Neuronal stem cell (in vitro differentiated cells): ENCODE data around the gene FOLR2.

Experiments used
- DNase-seq: peaks from one replicate; pipeline ENCODE4 v3.0.0-alpha.2; 2013; ENCODE audit warnings: low spot score
- H2AFZ ChIP-seq: one replicate; pipeline ENCODE4 v1.6.1; 2013; ENCODE audit warnings: mild to moderate bottlenecking, low read length, inconsistent platforms
- H2AK5ac ChIP-seq: 2 replicates; pipeline ENCODE4 v1.6.1; 2013; ENCODE audit warnings: low read depth, mild to moderate bottlenecking, inconsistent platforms, low read length, moderate library complexity, mixed read lengths
- H2BK120ac ChIP-seq: 2 replicates; pipeline ENCODE4 v1.6.1; 2013; ENCODE audit warnings: low read depth, mild to moderate bottlenecking, inconsistent platforms, low read length, moderate library complexity, mixed read lengths
- H2BK12ac ChIP-seq: one replicate; pipeline ENCODE4 v1.6.1; 2013; ENCODE audit warnings: low read length, inconsistent platforms
- H2BK15ac ChIP-seq: 2 replicates; pipeline ENCODE4 v1.6.1; 2013; ENCODE audit warnings: mild to moderate bottlenecking, low read length, inconsistent platforms, mixed read lengths
- H2BK5ac ChIP-seq: one replicate; pipeline ENCODE4 v1.6.1; 2013; ENCODE audit warnings: inconsistent platforms, mild to moderate bottlenecking, low read length, moderate library complexity
- H3K14ac ChIP-seq: one replicate; pipeline ENCODE4 v1.6.1; 2013; ENCODE audit warnings: low read length, inconsistent platforms
- H3K18ac ChIP-seq: 2 replicates; pipeline ENCODE4 v1.6.1; 2013; ENCODE audit warnings: low read length, inconsistent platforms
- H3K23ac ChIP-seq: 2 replicates; pipeline ENCODE4 v1.6.1; 2013; ENCODE audit warnings: low read depth, mild to moderate bottlenecking, mixed read lengths, low read length, inconsistent platforms; ENCODE audit not compliant: poor library complexity
- H3K27ac ChIP-seq: replicated peaks from 3 replicates; pipeline ENCODE4 v1.5.1; 2013; ENCODE audit warnings: low read length, inconsistent platforms
- H3K27me3 ChIP-seq, 3 experiments: 2 replicates each; pipeline ENCODE4 v1.6.1; 2013; ENCODE audit warnings: low read length in 3 of 3, mild to moderate bottlenecking in 2 of 3, inconsistent platforms in 1 of 3, low read depth in 1 of 3, mixed read lengths in 1 of 3, moderate library complexity in 1 of 3; ENCODE audit not compliant: control insufficient read depth in 3 of 3, insufficient read depth in 3 of 3
- H3K36me3 ChIP-seq, 2 donors: replicated peaks in 1 of 2; 2 replicates each; pipeline ENCODE4 v1.6.1; 2013; ENCODE audit warnings: low read length in 2 of 2; ENCODE audit not compliant: control insufficient read depth in 2 of 2, insufficient read depth in 2 of 2
- H3K4ac ChIP-seq: 2 replicates; pipeline ENCODE4 v1.6.1; 2013; ENCODE audit warnings: inconsistent platforms, mild to moderate bottlenecking, low read length, moderate library complexity
- H3K4me1 ChIP-seq, 2 donors: 1 replicate in 1 of 2; 2 replicates in 1 of 2; pipeline ENCODE4 v1.6.1; 2013; ENCODE audit warnings: low read length in 2 of 2, low read depth in 1 of 2; ENCODE audit not compliant: control insufficient read depth in 2 of 2, insufficient read depth in 1 of 2
- H3K4me2 ChIP-seq: one replicate; pipeline ENCODE4 v1.6.1; 2013; ENCODE audit warnings: mild to moderate bottlenecking, low read length, inconsistent platforms; ENCODE audit not compliant: insufficient read depth, poor library complexity, severe bottlenecking
- H3K4me3 ChIP-seq, 2 donors: 2 replicates each; pipeline ENCODE4 v1.5.1; 2013; ENCODE audit warnings: low read length in 2 of 2, mild to moderate bottlenecking in 2 of 2, inconsistent platforms in 1 of 2, moderate library complexity in 1 of 2
- H3K79me1 ChIP-seq: one replicate; pipeline ENCODE4 v1.6.1; 2013; ENCODE audit warnings: low read depth, mild to moderate bottlenecking, inconsistent platforms, low read length, moderate library complexity
- H3K9ac ChIP-seq: one replicate; pipeline ENCODE4 v1.6.1; 2013; ENCODE audit warnings: mild to moderate bottlenecking, low read depth, low read length, inconsistent platforms; ENCODE audit not compliant: poor library complexity
- H3K9me3 ChIP-seq, 2 donors: replicated peaks in 1 of 2; 2 replicates each; pipeline versions ENCODE3 to v1.6.1; 2013; ENCODE audit warnings: low read length in 2 of 2, mild to moderate bottlenecking in 2 of 2, inconsistent platforms in 1 of 2, low read depth in 1 of 2, mixed read lengths in 1 of 2, moderate library complexity in 1 of 2; ENCODE audit not compliant: control insufficient read depth in 2 of 2, insufficient read depth in 1 of 2
- H4K8ac ChIP-seq: one replicate; pipeline ENCODE4 v1.6.1; 2013; ENCODE audit warnings: low read depth, mild to moderate bottlenecking, inconsistent platforms, low read length, moderate library complexity
- H4K91ac ChIP-seq: one replicate; pipeline ENCODE4 v1.6.1; 2013; ENCODE audit warnings: low read length, low read depth, mild to moderate bottlenecking, inconsistent platforms; ENCODE audit not compliant: poor library complexity
- WGBS, 2 donors: extraction: QIAGEN DNeasy Blood & Tissue Kit; methylation state at CpG; one replicate each; pipeline ENCODE4 v1.1.7; 2013; ENCODE audit warnings: missing lambda C conversion rate in 2 of 2, mixed read lengths in 1 of 2; ENCODE audit not compliant: insufficient read length in 2 of 2, insufficient replicate concordance in 1 of 2; ENCODE audit errors: extremely low coverage in 2 of 2; 5-methylcytosine and 5-hydroxymethylcytosine counted together

FOLR2 gene

GRCh38 chr11:72232260-72233055 lies 15.9 kb downstream of the FOLR2 start:
- H3K4me1 ChIP-seq = no peaks in the 10 kb centered on the region
- no peak for DNase-seq
- H4K91ac ChIP-seq = no peak overlapping the region
- no peak overlapping the region for H3K9ac ChIP-seq
- no peaks in the 10 kb centered on the region for H3K27me3 ChIP-seq
- H3K27ac ChIP-seq = no peak overlapping the region
- peaks cover 7% of the 10 kb centered on the region for H3K79me1 ChIP-seq
- no peak overlapping the region for H2BK5ac ChIP-seq
- H2AFZ ChIP-seq = no peak overlapping the region
- H3K14ac ChIP-seq = no peak overlapping the region
- H3K36me3 ChIP-seq = peaks cover 74 to 100% of the 10 kb centered on the region in 2 donors
- no peak overlapping the region for H3K4ac ChIP-seq
- H3K4me3 ChIP-seq = no peak overlapping the region
- H2AK5ac ChIP-seq = no peak overlapping the region
- WGBS, 2 donors = no CpG with 5 or more reads among the region's 18 CpGs
- no peaks in the 10 kb centered on the region for H3K9me3 ChIP-seq
- H2BK120ac ChIP-seq = no peak overlapping the region
- H2BK15ac ChIP-seq = no peak overlapping the region
- H4K8ac ChIP-seq = no peak overlapping the region
- H3K4me2 ChIP-seq = no peak overlapping the region
- no peak overlapping the region for H3K18ac ChIP-seq
- no peak overlapping the region for H3K23ac ChIP-seq
- no peak overlapping the region for H2BK12ac ChIP-seq

GRCh38 chr11:72233056-72233772 lies 16.6 kb downstream of the FOLR2 start:
- Histone ChIP-seq H3K36me3 (peaks cover 76 to 100% of the 10 kb centered on the region in 2 donors), H2BK120ac (no peak overlapping the region), H2AK5ac (no peak overlapping the region), H2BK5ac (no peak overlapping the region), H4K91ac (no peak overlapping the region), H2BK15ac (no peak overlapping the region), H3K27ac (no peak overlapping the region), H3K18ac (no peak overlapping the region), H2BK12ac (no peak overlapping the region), H3K9ac (no peak overlapping the region), H4K8ac (no peak overlapping the region), H2AFZ (no peak overlapping the region), H3K14ac (no peak overlapping the region), H3K4me2 (no peak overlapping the region), H3K27me3 (peaks cover 0 to 2% (median 0%) of the 10 kb centered on the region in 3 experiments), H3K4me1 (peaks cover under 1 to 4% of the 10 kb centered on the region in 2 donors), H3K4ac (no peak overlapping the region), H3K23ac (no peak overlapping the region), H3K79me1 (peaks cover 4% of the 10 kb centered on the region), H3K4me3 (no peak overlapping the region), H3K9me3 (no peaks in the 10 kb centered on the region)
- WGBS, 2 donors = no CpG with 5 or more reads among the region's 13 CpGs
- no peak for DNase-seq

GRCh38 chr11:72233773-72234513 lies 17.3 kb downstream of the FOLR2 start:
- peaks cover 69 to 100% of the 10 kb centered on the region in 2 donors for H3K36me3 ChIP-seq

GRCh38 chr11:72234514-72234830 lies 17.9 kb downstream of the FOLR2 start:
- Histone ChIP-seq H3K79me1 (peaks cover 2% of the 10 kb centered on the region), H2BK12ac (no peak overlapping the region), H3K4ac (no peak overlapping the region), H2BK120ac (no peak overlapping the region), H4K8ac (no peak overlapping the region), H2BK15ac (no peak overlapping the region), H3K9me3 (no peaks in the 10 kb centered on the region), H3K18ac (no peak overlapping the region), H2AK5ac (no peak overlapping the region), H3K27me3 (peaks cover 3 to 11% (median 9%) of the 10 kb centered on the region in 3 experiments), H3K36me3 (peaks cover 64 to 95% of the 10 kb centered on the region in 2 donors), H2AFZ (no peak overlapping the region), H3K14ac (no peak overlapping the region), H3K9ac (no peak overlapping the region), H3K23ac (no peak overlapping the region), H3K27ac (no peak overlapping the region), H3K4me3 (no peak overlapping the region), H3K4me2 (no peak overlapping the region), H2BK5ac (no peak overlapping the region), H3K4me1 (peaks cover 3 to 15% of the 10 kb centered on the region in 2 donors), H4K91ac (no peak overlapping the region)
- WGBS, 2 donors = no CpG with 5 or more reads among the region's 3 CpGs
- no peak for DNase-seq

More at GRCh38 chr11:72233773-72234513, 17.3 kb downstream of the FOLR2 start:
- H3K4me2 ChIP-seq = no peak overlapping the region
- H3K4ac ChIP-seq = no peak overlapping the region
- H2BK12ac ChIP-seq = no peak overlapping the region
- H2BK5ac ChIP-seq = no peak overlapping the region
- H3K27ac ChIP-seq = no peak overlapping the region
- H2BK120ac ChIP-seq = no peak overlapping the region
- H3K23ac ChIP-seq = no peak overlapping the region
- H2AK5ac ChIP-seq = no peak overlapping the region
- no CpG with 5 or more reads among the region's 8 CpGs for WGBS, 2 donors
- peaks cover 2% of the 10 kb centered on the region for H3K79me1 ChIP-seq
- H3K18ac ChIP-seq = no peak overlapping the region
- H3K27me3 ChIP-seq = peaks cover 0 to 5% (median 3%) of the 10 kb centered on the region in 3 experiments
- peaks cover 3 to 11% of the 10 kb centered on the region in 2 donors for H3K4me1 ChIP-seq
- H2AFZ ChIP-seq = no peak overlapping the region
- H2BK15ac ChIP-seq = no peak overlapping the region
- no peak for DNase-seq
- H4K91ac ChIP-seq = no peak overlapping the region
- no peak overlapping the region for H4K8ac ChIP-seq
- no peak overlapping the region for H3K4me3 ChIP-seq
- no peak overlapping the region for H3K9ac ChIP-seq
- no peaks in the 10 kb centered on the region for H3K9me3 ChIP-seq
- no peak overlapping the region for H3K14ac ChIP-seq
